Trophoblast cell (in vitro differentiated cells and primary cell): Measurements from ENCODE around the gene SLC35G6.

Experiments
- DNase-seq, 2 donors: peaks; one replicate each; pipeline ENCODE4 v3.0.0-alpha.2; 2016
- H2AFZ ChIP-seq: 2 replicates; pipeline ENCODE4 v1.6.1; 2013; ENCODE audit warnings: low read length, moderate library complexity, mild to moderate bottlenecking; ENCODE audit not compliant: insufficient read depth, poor library complexity
- H2AK5ac ChIP-seq: 2 replicates; pipeline ENCODE4 v1.6.1; 2013; ENCODE audit warnings: mild to moderate bottlenecking, low read length
- H2BK120ac ChIP-seq: 2 replicates; pipeline ENCODE4 v1.6.1; 2013; ENCODE audit warnings: low read length, mild to moderate bottlenecking, moderate library complexity; ENCODE audit not compliant: insufficient read depth, poor library complexity
- H2BK12ac ChIP-seq: 2 replicates; pipeline ENCODE4 v1.6.1; 2013; ENCODE audit warnings: mild to moderate bottlenecking, low read length, moderate library complexity
- H2BK5ac ChIP-seq: 2 replicates; pipeline ENCODE4 v1.6.1; 2013; ENCODE audit warnings: low read length, low read depth, moderate library complexity, mild to moderate bottlenecking; ENCODE audit not compliant: poor library complexity
- H3K14ac ChIP-seq: 2 replicates; pipeline ENCODE4 v1.6.1; 2013; ENCODE audit warnings: mild to moderate bottlenecking, low read length
- H3K18ac ChIP-seq: 2 replicates; pipeline ENCODE4 v1.6.1; 2013; ENCODE audit warnings: mild to moderate bottlenecking, low read length
- H3K23ac ChIP-seq: 2 replicates; pipeline ENCODE4 v1.6.1; 2013; ENCODE audit warnings: low read length
- H3K27ac ChIP-seq: 2 replicates; pipeline ENCODE4 v1.5.1; 2013; ENCODE audit warnings: low read depth, mild to moderate bottlenecking, inconsistent platforms, low read length, moderate library complexity
- H3K27me3 ChIP-seq: 2 replicates; pipeline ENCODE4 v1.6.1; 2013; ENCODE audit warnings: inconsistent platforms, mild to moderate bottlenecking, low read length, moderate library complexity; ENCODE audit not compliant: insufficient read depth
- H3K36me3 ChIP-seq, 2 experiments: 1 replicate in 1 of 2; 2 replicates in 1 of 2; pipeline ENCODE4 v1.6.1; 2013; ENCODE audit warnings: low read length in 2 of 2, mild to moderate bottlenecking in 2 of 2, moderate library complexity in 1 of 2; ENCODE audit not compliant: insufficient read depth in 2 of 2, control insufficient read depth in 1 of 2
- H3K4ac ChIP-seq: 2 replicates; pipeline ENCODE4 v1.6.1; 2013; ENCODE audit warnings: low read depth, mild to moderate bottlenecking, low read length, moderate library complexity
- H3K4me1 ChIP-seq, 2 experiments: 1 replicate in 1 of 2; 2 replicates in 1 of 2; pipeline ENCODE4 v1.6.1; 2013; ENCODE audit warnings: low read length in 2 of 2, mild to moderate bottlenecking in 2 of 2, moderate library complexity in 1 of 2; ENCODE audit not compliant: insufficient read depth in 2 of 2, control insufficient read depth in 1 of 2
- H3K4me2 ChIP-seq: 2 replicates; pipeline ENCODE4 v1.6.1; 2013; ENCODE audit warnings: inconsistent platforms, mild to moderate bottlenecking, low read length, moderate library complexity
- H3K4me3 ChIP-seq: 2 replicates; pipeline ENCODE4 v1.5.1; 2013; ENCODE audit warnings: mild to moderate bottlenecking, low read depth, low read length, inconsistent platforms
- H3K79me1 ChIP-seq: one replicate; pipeline ENCODE4 v1.6.1; 2013; ENCODE audit warnings: low read length
- H3K79me2 ChIP-seq: 2 replicates; pipeline ENCODE4 v1.6.1; 2013; ENCODE audit warnings: low read length, mild to moderate bottlenecking; ENCODE audit not compliant: control insufficient read depth, insufficient read depth, poor library complexity
- H3K9ac ChIP-seq: 2 replicates; pipeline ENCODE4 v1.6.1; 2013; ENCODE audit warnings: mild to moderate bottlenecking, low read length
- H3K9me3 ChIP-seq: 2 replicates; pipeline ENCODE4 v1.6.1; 2013; ENCODE audit warnings: low read depth, mild to moderate bottlenecking, control low read depth, inconsistent platforms, low read length; ENCODE audit not compliant: insufficient read depth
- H4K12ac ChIP-seq: 2 replicates; pipeline ENCODE4 v1.6.1; 2013; ENCODE audit warnings: low read depth, mild to moderate bottlenecking, low read length, moderate library complexity
- H4K8ac ChIP-seq: 2 replicates; pipeline ENCODE4 v1.6.1; 2013; ENCODE audit warnings: low read depth, mild to moderate bottlenecking, low read length, moderate library complexity
- H4K91ac ChIP-seq: one replicate; pipeline ENCODE4 v1.6.1; 2013; ENCODE audit warnings: low read depth, mild to moderate bottlenecking, low read length, moderate library complexity
- WGBS: extraction: QIAGEN DNeasy Blood & Tissue Kit; methylation state at CpG from one replicate; pipeline ENCODE4 v1.1.7; 2013; ENCODE audit warnings: missing lambda C conversion rate; ENCODE audit not compliant: insufficient read length, insufficient coverage; ENCODE audit errors: extremely low coverage; 5-methylcytosine and 5-hydroxymethylcytosine counted together

Gene SLC35G6

DNA sequence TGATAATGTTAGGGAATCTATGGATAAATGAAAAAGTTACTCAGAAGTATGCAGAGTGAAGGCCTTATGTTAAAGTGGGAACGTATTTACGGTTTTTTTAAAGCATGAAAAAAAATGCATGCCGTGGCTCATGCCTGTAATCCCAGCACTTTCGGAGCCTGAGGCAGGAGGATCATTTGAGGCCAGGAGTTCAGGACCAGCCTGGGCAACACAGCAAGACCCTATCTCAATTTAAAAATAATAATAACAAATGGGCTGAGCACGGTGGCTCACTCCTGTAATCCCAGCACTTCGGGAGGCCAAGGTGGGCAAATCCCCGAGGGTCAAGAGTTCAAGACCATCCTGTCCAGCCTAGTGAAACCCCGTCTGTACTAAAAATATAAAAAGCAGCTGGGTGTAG is 8.9 kb downstream of the SLC35G6 start:
- H3K4me3 ChIP-seq = no peak overlapping the region
- no peak overlapping the region for H2BK5ac ChIP-seq
- no peak overlapping the region for H2AK5ac ChIP-seq
- no peak overlapping the region for H3K18ac ChIP-seq
- no peaks in the 10 kb centered on the region for H3K27me3 ChIP-seq
- H3K4ac ChIP-seq = peak overlapping the region; percentile 93
- H3K4me2 ChIP-seq = no peak overlapping the region
- H2AFZ ChIP-seq = no peak overlapping the region
- no peak overlapping the region for H4K12ac ChIP-seq
- WGBS = no CpG with 5 or more reads among the region's 8 CpGs
- H3K79me1 ChIP-seq = no peaks in the 10 kb centered on the region
- H2BK12ac ChIP-seq = no peak overlapping the region
- H3K14ac ChIP-seq = no peak overlapping the region
- H3K9me3 ChIP-seq = no peaks in the 10 kb centered on the region
- no peak for DNase-seq
- no peak overlapping the region for H3K27ac ChIP-seq
- peaks cover 6 to 7% of the 10 kb centered on the region in 2 experiments for H3K36me3 ChIP-seq
- no peak overlapping the region for H4K8ac ChIP-seq
- H2BK120ac ChIP-seq = no peak overlapping the region
- peaks cover 6 to 7% of the 10 kb centered on the region in 2 experiments for H3K4me1 ChIP-seq
- H3K9ac ChIP-seq = no peak overlapping the region
- no peak overlapping the region for H3K23ac ChIP-seq
- H4K91ac ChIP-seq = no peak overlapping the region
- H3K79me2 ChIP-seq = peaks cover 24% of the 10 kb centered on the region

DNA sequence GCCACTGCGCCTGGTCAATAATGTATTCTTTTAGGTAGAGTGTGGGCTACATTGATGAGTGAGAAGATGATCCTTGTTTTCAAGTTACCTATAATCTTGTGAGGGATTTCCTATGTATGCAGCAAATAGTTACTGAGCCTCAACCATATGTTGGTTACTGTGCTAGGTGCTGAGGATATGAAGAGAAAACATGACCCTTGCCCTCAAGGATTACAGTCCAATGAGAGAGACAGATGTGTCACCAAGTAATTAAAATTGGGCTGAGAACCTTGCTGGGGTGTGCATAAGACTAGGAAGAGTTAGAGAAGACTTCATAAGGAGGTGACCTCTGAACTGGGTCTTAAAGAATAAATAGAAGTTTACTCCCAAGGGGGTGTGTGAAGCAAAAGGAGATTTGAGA is 10.3 kb downstream of the SLC35G6 start:
- H4K8ac ChIP-seq = no peak overlapping the region
- H3K9me3 ChIP-seq = no peaks in the 10 kb centered on the region
- no peaks in the 10 kb centered on the region for H3K27me3 ChIP-seq
- no peak overlapping the region for H3K4me2 ChIP-seq
- peaks cover 0 to 3% of the 10 kb centered on the region in 2 experiments for H3K4me1 ChIP-seq
- H3K4ac ChIP-seq = peak overlapping the region; percentile 24
- H2BK12ac ChIP-seq = no peak overlapping the region
- no peak for DNase-seq
- no peak overlapping the region for H4K91ac ChIP-seq
- no peak overlapping the region for H3K18ac ChIP-seq
- no peak overlapping the region for H2AFZ ChIP-seq
- no peak overlapping the region for H3K23ac ChIP-seq
- H3K14ac ChIP-seq = no peak overlapping the region
- no peak overlapping the region for H4K12ac ChIP-seq
- H3K79me2 ChIP-seq = peaks cover 18% of the 10 kb centered on the region
- H3K36me3 ChIP-seq = peaks cover 15 to 17% of the 10 kb centered on the region in 2 experiments
- WGBS = no CpG with 5 or more reads among the region's 1 CpG
- no peak overlapping the region for H3K4me3 ChIP-seq
- no peaks in the 10 kb centered on the region for H3K79me1 ChIP-seq
- no peak overlapping the region for H2BK120ac ChIP-seq
- no peak overlapping the region for H2BK5ac ChIP-seq
- H3K27ac ChIP-seq = no peak overlapping the region
- H2AK5ac ChIP-seq = no peak overlapping the region
- no peak overlapping the region for H3K9ac ChIP-seq

DNA sequence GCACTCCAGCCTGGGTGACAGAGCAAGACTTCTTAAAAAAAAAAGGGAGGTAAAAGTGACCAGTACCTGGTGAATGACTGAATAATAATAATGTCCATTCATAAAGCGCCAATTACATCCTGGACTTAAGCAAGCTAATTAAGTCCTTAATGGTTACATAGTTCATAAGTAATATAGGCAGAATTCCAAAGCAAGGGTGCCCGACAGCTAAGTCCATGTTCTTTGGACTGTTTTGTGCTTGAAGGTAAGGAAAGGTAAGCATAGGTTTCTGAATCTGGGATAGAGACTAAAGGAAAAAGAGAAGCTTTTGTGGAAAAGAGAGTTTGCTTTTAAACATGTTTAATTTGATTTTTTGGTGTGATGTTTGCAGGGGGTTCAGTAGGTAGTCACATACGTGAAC is 12.7 kb downstream of the SLC35G6 start:
- no peak overlapping the region for H3K9ac ChIP-seq
- no peak overlapping the region for H4K12ac ChIP-seq
- peaks cover 18% of the 10 kb centered on the region for H3K79me2 ChIP-seq
- no peak overlapping the region for H3K14ac ChIP-seq
- peak overlapping the region; percentile 22 for H3K4ac ChIP-seq
- no peaks in the 10 kb centered on the region for H3K4me1 ChIP-seq
- no peak overlapping the region for H3K27ac ChIP-seq
- no peak overlapping the region for H2BK5ac ChIP-seq
- no CpG with 5 or more reads among the region's 3 CpGs for WGBS
- H2AFZ ChIP-seq = no peak overlapping the region
- H2BK120ac ChIP-seq = no peak overlapping the region
- no peak overlapping the region for H3K4me2 ChIP-seq
- no peak overlapping the region for H2AK5ac ChIP-seq
- no peak overlapping the region for H4K91ac ChIP-seq
- H4K8ac ChIP-seq = no peak overlapping the region
- no peak overlapping the region for H3K23ac ChIP-seq
- peaks cover 2% of the 10 kb centered on the region for H3K9me3 ChIP-seq
- DNase-seq = no peak
- no peak overlapping the region for H2BK12ac ChIP-seq
- H3K27me3 ChIP-seq = no peaks in the 10 kb centered on the region
- no peaks in the 10 kb centered on the region for H3K79me1 ChIP-seq
- H3K18ac ChIP-seq = no peak overlapping the region
- H3K36me3 ChIP-seq = peaks cover 37 to 41% of the 10 kb centered on the region in 2 experiments
- H3K4me3 ChIP-seq = no peak overlapping the region

DNA sequence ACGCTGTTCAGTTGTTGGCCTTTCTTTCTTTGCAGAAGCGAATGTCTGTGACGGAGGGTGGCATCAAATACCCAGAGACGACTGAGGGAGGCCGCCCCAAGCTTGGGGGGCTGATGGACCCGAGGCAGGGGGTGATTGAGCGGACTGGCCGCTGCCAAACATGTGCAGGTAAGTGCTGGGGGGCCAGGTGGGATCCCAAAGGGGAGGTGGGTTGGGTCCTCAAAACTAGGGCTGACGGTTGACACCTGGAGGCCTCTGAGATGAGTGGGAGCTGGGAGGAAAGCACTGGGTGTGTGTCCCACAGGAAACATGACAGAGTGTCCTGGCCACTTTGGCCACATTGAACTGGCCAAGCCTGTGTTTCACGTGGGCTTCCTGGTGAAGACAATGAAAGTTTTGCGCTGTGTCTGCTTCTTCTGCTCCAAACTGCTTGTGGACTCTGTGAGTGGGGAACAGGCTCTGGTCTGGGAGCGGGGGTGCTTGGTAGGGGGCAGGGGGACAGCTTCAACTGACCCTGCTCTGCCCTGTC is 14.7 kb downstream of the SLC35G6 start:
- Histone ChIP-seq H3K79me1 (no peaks in the 10 kb centered on the region), H4K12ac (no peak overlapping the region), H2AK5ac (no peak overlapping the region), H3K4ac (no peak overlapping the region), H2AFZ (no peak overlapping the region), H2BK5ac (no peak overlapping the region), H2BK12ac (no peak overlapping the region), H3K23ac (no peak overlapping the region), H3K4me3 (no peak overlapping the region), H3K14ac (no peak overlapping the region), H3K9ac (no peak overlapping the region), H3K27me3 (no peaks in the 10 kb centered on the region), H3K9me3 (peaks cover 2% of the 10 kb centered on the region), H3K18ac (peak overlapping the region; percentile 43), H4K8ac (no peak overlapping the region), H4K91ac (no peak overlapping the region), H2BK120ac (no peak overlapping the region), H3K4me1 (no peaks in the 10 kb centered on the region), H3K27ac (no peak overlapping the region), H3K36me3 (peaks cover 47 to 53% of the 10 kb centered on the region in 2 experiments), H3K79me2 (peaks cover 13% of the 10 kb centered on the region), H3K4me2 (no peak overlapping the region)
- DNase-seq = no peak
- WGBS = no CpG with 5 or more reads among the region's 12 CpGs
